Heart left ventricle (tissue), 16 donors: ENCODE measurements around the gene ILDR2. TPM values are rescaled to one million over a fixed set of nuclear protein-coding genes. Genes with fewer than 3 reads are reported as not detected.

Experiments
- ATAC-seq, 4 donors: fragments of 200-7000 bp; cut with Tn5 transposase; one replicate each; pipeline ENCODE4 v1.9.1; 2020 to 2022; ENCODE audit warnings: moderate library complexity in 4 of 4, mild to moderate bottlenecking in 3 of 4, moderate number of reproducible peaks in 1 of 4
- DNase-seq, 5 donors: peaks; one replicate each; pipeline ENCODE4 v3.0.0-alpha.2; 2020
- H3K27ac ChIP-seq, 12 donors: fragments of 200-600 bp; sonication (generic) in 4 of 12; one replicate each; pipeline versions ENCODE4 v1.5.0 to v1.8.0; 2016 to 2022; ENCODE audit warnings: mild to moderate bottlenecking in 2 of 12
- H3K27me3 ChIP-seq, 9 donors: fragments of 200-600 bp; sonication (generic) in 2 of 9; one replicate each; pipeline versions ENCODE4 v1.5.1 to v1.8.0; 2016 to 2022; ENCODE audit warnings: mild to moderate bottlenecking in 3 of 9
- H3K36me3 ChIP-seq, 9 donors: fragments of 200-600 bp; sonication (generic) in 2 of 9; one replicate each; pipeline versions ENCODE4 v1.5.0 to v1.8.0; 2018 to 2022; ENCODE audit warnings: mild to moderate bottlenecking in 2 of 9
- H3K4me1 ChIP-seq, 12 donors: fragments of 200-600 bp; sonication (generic) in 4 of 12; one replicate each; pipeline versions ENCODE4 v1.5.0 to v1.8.0; 2016 to 2022; ENCODE audit warnings: mild to moderate bottlenecking in 3 of 12
- H3K4me3 ChIP-seq, 12 donors: fragments of 200-600 bp; sonication (generic) in 4 of 12; one replicate each; pipeline versions ENCODE4 v1.5.0 to v1.8.0; 2017 to 2022; ENCODE audit warnings: mild to moderate bottlenecking in 9 of 12, moderate library complexity in 4 of 12
- H3K9me3 ChIP-seq, 12 donors: fragments of 200-600 bp; sonication (generic) in 4 of 12; one replicate each; pipeline versions ENCODE4 v1.5.0 to v1.8.0; 2016 to 2022; ENCODE audit warnings: mild to moderate bottlenecking in 1 of 12
- CTCF ChIP-seq, 12 donors: fragments of 200-600 bp; sonication (generic) in 4 of 12; IDR thresholded peaks; one replicate each; pipeline versions ENCODE4 v1.5.0 to v1.8.0; 2018 to 2022; ENCODE audit warnings: antibody characterized with exemption in 12 of 12, mild to moderate bottlenecking in 5 of 12
- POLR2A ChIP-seq, 2 donors: fragments of 450-650 bp; IDR thresholded peaks; one replicate each; pipeline ENCODE4 v1.6.1; 2017; ENCODE audit warnings: antibody characterized with exemption in 2 of 2, mild to moderate bottlenecking in 2 of 2, moderate library complexity in 2 of 2
- WGBS, 4 donors: extraction: QIAGEN DNeasy Blood & Tissue Kit in 2 of 4; methylation state at CpG; one replicate each; pipeline versions ENCODE4 v1.1.5 to v1.1.7; 2013 to 2018; 5-methylcytosine and 5-hydroxymethylcytosine counted together
- intact Hi-C, 10 donors: fragments of 100-400 bp; cut with DNase I; formaldehyde crosslinking; loops; one replicate each; pipeline versions ENCODE4 v1.11.1 to v1.14.2; 2022
- polyA plus RNA-seq, 2 donors: library from polyadenylated mRNA; stranded (reverse); fragments of 200-250 nt; gene quantifications; one replicate each; pipeline ENCODE4 v1.2.3, GENCODE V29; 2013
- total RNA-seq, 9 donors: library from RNA; depleted of rRNA in 2 of 9; stranded (reverse); fragments of >200 nt in 2 of 9; fragmentation: NEBNext Ultra II Directional in 3 of 9; extraction: Animal tissue kit (Norgen Biotek cat#: 25700) in 3 of 9; gene quantifications; one replicate each; pipeline versions ENCODE4 v1.1.0 to v1.2.4, GENCODE V29; 2016 to 2023
- donor health status: ischemic (EF 13 %, LVEDD 7.1; RV severe dilation, severe dysfunction).
- donor health status: healthy with polysubstance abuse.
- donor health status: DM: no; HTN: yes; CAD: no.
- donor health status: DM: no; HTN: no; CAD: no.
- donor health status: ischemic (EF 25% LVEDD 6.9; RV normal size, moderate dysfunction).
- donor health status: ischemic (EF 25% LVEDD 5.7; RV mildly dilated, moderate dysfunction).
- donor health status: healthy.
- donor health status: DM: yes; HTN: yes; CAD: no.
- donor health status: ischemic (EF 35%, LVEDD 5.7; RV mildly dilated, moderate dysfunction).
- donor health status: nonischemic (EF 11% LVEDD 7.7; RV severe dilation, severe dysfunction).
- donor health status: DM: yes; HTN: yes; CAD: no.
- donor health status: PGD.
- donor health status: ischemic (EF 29% LVEDD 5.4; RV normal size, mild dysfunction).
- donor health status: nonischemic (EF 23%, LVEDD 6.1; RV moderate dilation, normal function).

ILDR2 gene
- total and polyA plus RNA-seq, 11 donors, result 0.84 to 12.4 (median 5.8) TPM

- no peak overlapping the region for H3K4me3 ChIP-seq
- H3K9me3 ChIP-seq, result peaks cover 0 to 11% (median 0%) of the 10 kb centered on the region in 12 donors
- intact Hi-C loops, result no loop called here
These were observed 27.0 kb upstream of the ILDR2 start for GRCh38 chr1:167002354-167002753.

GRCh38 chr1:167000546-167000945 is 25.2 kb upstream of the ILDR2 start:
- Histone ChIP-seq H3K27ac (no peak overlapping the region), H3K4me1 (no peaks in the 10 kb centered on the region), H3K4me3 (no peak overlapping the region), H3K27me3 (peaks cover 0 to 5% (median 0%) of the 10 kb centered on the region in 9 donors), H3K36me3 (no peaks in the 10 kb centered on the region), H3K9me3 (peaks cover 0 to 11% (median 0%) of the 10 kb centered on the region in 12 donors)
- no peak for ATAC-seq
- no peak for DNase-seq
- WGBS, 4 donors, result 86 to 97% (median 89%) methylated on average over 1 of the region's 1 CpG
- no peak for TF ChIP-seq CTCF (IDR thresholded peaks at IDR 0.05)
- intact Hi-C loops, result no loop called here

More at GRCh38 chr1:167002354-167002753, 27.0 kb upstream of the ILDR2 start:
- DNase-seq (no peak), ATAC-seq (no peak)
- no peaks in the 10 kb centered on the region for H3K4me1 ChIP-seq
- H3K36me3 ChIP-seq, result no peaks in the 10 kb centered on the region
- no peak for TF ChIP-seq POLR2A (IDR thresholded peaks at IDR 0.05)
- no peak for TF ChIP-seq CTCF (IDR thresholded peaks at IDR 0.05)
- WGBS, 4 donors, result 81 to 86% (median 85%) methylated on average over 2 of the region's 2 CpGs
- no peak overlapping the region for H3K27ac ChIP-seq
- H3K27me3 ChIP-seq, result peaks cover 0 to 5% (median 0%) of the 10 kb centered on the region in 9 donors

- WGBS, 4 donors, result 56 to 76% (median 65%) methylated on average over 3 of the region's 3 CpGs
- Histone ChIP-seq H3K4me3 (no peak overlapping the region), H3K36me3 (no peaks in the 10 kb centered on the region), H3K27me3 (peaks cover 0 to 5% (median 0%) of the 10 kb centered on the region in 9 donors), H3K27ac (no peak overlapping the region), H3K9me3 (peaks cover 0 to 11% (median 0%) of the 10 kb centered on the region in 12 donors), H3K4me1 (no peaks in the 10 kb centered on the region)
- intact Hi-C loops, result no loop called here
- ATAC-seq (no peak), DNase-seq (no peak)
- no peak for TF ChIP-seq POLR2A (IDR thresholded peaks at IDR 0.05)
- no peak for TF ChIP-seq CTCF (IDR thresholded peaks at IDR 0.05)
These were observed 24.2 kb upstream of the ILDR2 start for GRCh38 chr1:166999500-167000055.

GRCh38 chr1:166999075-166999474 is 23.7 kb upstream of the ILDR2 start:
- Histone ChIP-seq H3K36me3 (no peaks in the 10 kb centered on the region), H3K9me3 (peaks cover 0 to 11% (median 0%) of the 10 kb centered on the region in 12 donors), H3K27ac (no peak overlapping the region), H3K27me3 (peaks cover 0 to 5% (median 0%) of the 10 kb centered on the region in 9 donors), H3K4me1 (no peaks in the 10 kb centered on the region), H3K4me3 (no peak overlapping the region)
- ATAC-seq (no peak), DNase-seq (no peak)
- intact Hi-C loops, result no loop called here
- TF ChIP-seq CTCF (IDR thresholded peaks at IDR 0.05) (no peak), POLR2A (IDR thresholded peaks at IDR 0.05) (no peak)
- 78 to 93% (median 89%) methylated on average over 1 of the region's 1 CpG for WGBS, 4 donors
